ENCODE results near the gene KRTAP4-3. TPM values are rescaled to one million over a fixed set of nuclear protein-coding genes. Genes with fewer than 3 reads are reported as not detected.

The KRTAP4-3 gene
- total RNA-seq, 1 experiment from 2014 or later: not detected

DNA sequence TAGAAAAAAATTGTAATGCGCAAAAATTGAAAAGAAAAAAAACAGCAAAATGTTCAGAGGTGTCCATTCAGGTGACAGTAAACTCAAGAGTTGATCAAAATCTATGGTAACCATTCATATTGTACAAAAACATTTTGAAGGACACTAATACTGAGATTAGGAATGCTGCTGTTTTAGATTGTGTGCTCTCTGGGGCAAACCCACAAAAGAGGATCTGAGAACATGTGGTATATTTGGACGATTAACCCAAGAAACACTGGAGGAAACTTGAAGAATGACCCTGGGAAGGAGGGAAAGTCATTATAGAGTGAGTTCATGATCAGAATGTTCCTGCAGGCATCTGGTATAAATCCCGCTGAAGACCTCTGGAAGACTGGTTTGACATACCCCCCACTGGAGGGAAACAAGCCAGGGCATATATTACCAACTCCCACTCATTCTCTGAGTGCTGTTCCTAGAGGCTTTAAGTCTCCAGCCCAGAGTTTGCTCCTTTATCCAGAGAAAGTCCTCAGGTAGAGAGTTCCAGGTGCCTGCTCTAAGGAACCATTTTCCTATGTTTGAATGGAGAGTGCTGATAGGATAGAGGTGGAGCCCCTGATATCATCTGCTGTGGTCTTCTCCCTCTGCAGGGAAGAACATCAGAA, 8.8 kb upstream of the KRTAP4-3 start:
- in situ Hi-C loops (cut with HindIII; ENCODE audit: low pct_unique_long_range_greater_than_20kb, low sequenced_read_pairs): no loop called here
- BruUV-seq (replicated peaks): no TSS peak
- DNase-seq (ENCODE audit: low read depth, low spot score): no peak
- H3K27me3 ChIP-seq (ENCODE audit: control insufficient read depth, insufficient read depth, low read length): peaks cover 15% of the 10 kb centered on the region
- H3K36me3 ChIP-seq (ENCODE audit: control insufficient read depth, insufficient read depth, low read length): no peaks in the 10 kb centered on the region
- H3K4me1 ChIP-seq (ENCODE audit: control insufficient read depth, insufficient read depth, low read length): no peaks in the 10 kb centered on the region
- H3K9me3 ChIP-seq (ENCODE audit: control insufficient read depth, insufficient read depth, low read depth, low read length): no peaks in the 10 kb centered on the region
- H3K4me3 ChIP-seq (ENCODE audit: low read depth in 2 of 2, low read length in 2 of 2): no peak overlapping the region
- TF ChIP-seq, protein P1, sequence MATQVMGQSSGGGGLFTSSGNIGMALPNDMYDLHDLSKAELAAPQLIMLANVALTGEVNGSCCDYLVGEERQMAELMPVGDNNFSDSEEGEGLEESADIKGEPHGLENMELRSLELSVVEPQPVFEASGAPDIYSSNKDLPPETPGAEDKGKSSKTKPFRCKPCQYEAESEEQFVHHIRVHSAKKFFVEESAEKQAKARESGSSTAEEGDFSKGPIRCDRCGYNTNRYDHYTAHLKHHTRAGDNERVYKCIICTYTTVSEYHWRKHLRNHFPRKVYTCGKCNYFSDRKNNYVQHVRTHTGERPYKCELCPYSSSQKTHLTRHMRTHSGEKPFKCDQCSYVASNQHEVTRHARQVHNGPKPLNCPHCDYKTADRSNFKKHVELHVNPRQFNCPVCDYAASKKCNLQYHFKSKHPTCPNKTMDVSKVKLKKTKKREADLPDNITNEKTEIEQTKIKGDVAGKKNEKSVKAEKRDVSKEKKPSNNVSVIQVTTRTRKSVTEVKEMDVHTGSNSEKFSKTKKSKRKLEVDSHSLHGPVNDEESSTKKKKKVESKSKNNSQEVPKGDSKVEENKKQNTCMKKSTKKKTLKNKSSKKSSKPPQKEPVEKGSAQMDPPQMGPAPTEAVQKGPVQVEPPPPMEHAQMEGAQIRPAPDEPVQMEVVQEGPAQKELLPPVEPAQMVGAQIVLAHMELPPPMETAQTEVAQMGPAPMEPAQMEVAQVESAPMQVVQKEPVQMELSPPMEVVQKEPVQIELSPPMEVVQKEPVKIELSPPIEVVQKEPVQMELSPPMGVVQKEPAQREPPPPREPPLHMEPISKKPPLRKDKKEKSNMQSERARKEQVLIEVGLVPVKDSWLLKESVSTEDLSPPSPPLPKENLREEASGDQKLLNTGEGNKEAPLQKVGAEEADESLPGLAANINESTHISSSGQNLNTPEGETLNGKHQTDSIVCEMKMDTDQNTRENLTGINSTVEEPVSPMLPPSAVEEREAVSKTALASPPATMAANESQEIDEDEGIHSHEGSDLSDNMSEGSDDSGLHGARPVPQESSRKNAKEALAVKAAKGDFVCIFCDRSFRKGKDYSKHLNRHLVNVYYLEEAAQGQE (IDR thresholded peaks at IDR 0.05; ENCODE audit: insufficient read depth in 1 of 2, low read depth in 2 of 2, low read length in 1 of 2): no peak
- TF ChIP-seq POLR2AphosphoS5 (IDR thresholded peaks at IDR 0.05; ENCODE audit: low read depth, low read length): no peak
- TF ChIP-seq, protein P2, sequence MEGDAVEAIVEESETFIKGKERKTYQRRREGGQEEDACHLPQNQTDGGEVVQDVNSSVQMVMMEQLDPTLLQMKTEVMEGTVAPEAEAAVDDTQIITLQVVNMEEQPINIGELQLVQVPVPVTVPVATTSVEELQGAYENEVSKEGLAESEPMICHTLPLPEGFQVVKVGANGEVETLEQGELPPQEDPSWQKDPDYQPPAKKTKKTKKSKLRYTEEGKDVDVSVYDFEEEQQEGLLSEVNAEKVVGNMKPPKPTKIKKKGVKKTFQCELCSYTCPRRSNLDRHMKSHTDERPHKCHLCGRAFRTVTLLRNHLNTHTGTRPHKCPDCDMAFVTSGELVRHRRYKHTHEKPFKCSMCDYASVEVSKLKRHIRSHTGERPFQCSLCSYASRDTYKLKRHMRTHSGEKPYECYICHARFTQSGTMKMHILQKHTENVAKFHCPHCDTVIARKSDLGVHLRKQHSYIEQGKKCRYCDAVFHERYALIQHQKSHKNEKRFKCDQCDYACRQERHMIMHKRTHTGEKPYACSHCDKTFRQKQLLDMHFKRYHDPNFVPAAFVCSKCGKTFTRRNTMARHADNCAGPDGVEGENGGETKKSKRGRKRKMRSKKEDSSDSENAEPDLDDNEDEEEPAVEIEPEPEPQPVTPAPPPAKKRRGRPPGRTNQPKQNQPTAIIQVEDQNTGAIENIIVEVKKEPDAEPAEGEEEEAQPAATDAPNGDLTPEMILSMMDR (IDR thresholded peaks at IDR 0.05): no peak
- TF ChIP-seq TCF7L2 (IDR thresholded peaks at IDR 0.05; ENCODE audit: low read depth, low read length): no peak
- no peak for TF ChIP-seq SIN3A (IDR thresholded peaks at IDR 0.05; ENCODE audit: borderline replicate concordance, insufficient read depth, low read depth, low read length)
- ATAC-seq: no peak
- no peak overlapping the region for H3K27ac ChIP-seq (ENCODE audit: low read length)
- intact Hi-C loops (cut with micrococcal nuclease; ENCODE audit: unreplicated experiment): no loop called here
- POLR2A ChIA-PET: no interaction called here
- CTCF ChIA-PET: no interaction called here

DNA sequence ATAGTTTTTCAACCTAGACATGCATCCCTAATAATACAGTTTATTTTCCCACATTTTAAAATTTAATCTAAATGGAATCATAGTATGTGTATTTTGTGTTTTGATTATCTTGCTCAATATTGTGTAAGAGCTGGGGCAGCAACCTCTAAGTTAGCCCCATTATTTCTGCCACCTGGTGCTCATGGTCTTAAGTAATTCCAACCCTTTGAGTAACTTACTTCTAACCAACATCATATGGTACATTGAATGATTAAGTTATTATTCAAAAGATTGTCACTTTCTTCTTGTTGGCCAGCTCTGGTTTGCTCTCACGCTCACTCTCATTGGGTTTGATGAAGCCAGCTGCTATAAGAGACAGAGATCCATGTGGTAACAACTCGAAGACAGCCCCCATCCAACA, 3.9 kb upstream of the KRTAP4-3 start:
- POLR2A ChIA-PET: no interaction called here
- CTCF ChIA-PET: no interaction called here

More for the DNA sequence above, 3.9 kb upstream of the KRTAP4-3 start:
- intact Hi-C loops (cut with micrococcal nuclease; ENCODE audit: unreplicated experiment): no loop called here
- no peak overlapping the region for H3K27ac ChIP-seq (ENCODE audit: low read length)
- peaks cover 18% of the 10 kb centered on the region for H3K27me3 ChIP-seq (ENCODE audit: control insufficient read depth, insufficient read depth, low read length)
- TF ChIP-seq POLR2AphosphoS5 (IDR thresholded peaks at IDR 0.05; ENCODE audit: low read depth, low read length): no peak
- TF ChIP-seq, protein P2 (IDR thresholded peaks at IDR 0.05): no peak
- TF ChIP-seq, protein P1 (IDR thresholded peaks at IDR 0.05; ENCODE audit: insufficient read depth in 1 of 2, low read depth in 2 of 2, low read length in 1 of 2): no peak
- no peak for TF ChIP-seq SIN3A (IDR thresholded peaks at IDR 0.05; ENCODE audit: borderline replicate concordance, insufficient read depth, low read depth, low read length)
- TF ChIP-seq TCF7L2 (IDR thresholded peaks at IDR 0.05; ENCODE audit: low read depth, low read length): no peak
- no peak overlapping the region for H3K4me3 ChIP-seq (ENCODE audit: low read depth in 2 of 2, low read length in 2 of 2)
- no peaks in the 10 kb centered on the region for H3K36me3 ChIP-seq (ENCODE audit: control insufficient read depth, insufficient read depth, low read length)
- H3K4me1 ChIP-seq (ENCODE audit: control insufficient read depth, insufficient read depth, low read length): no peaks in the 10 kb centered on the region
- ATAC-seq (no peak), DNase-seq (ENCODE audit: low read depth, low spot score) (no peak)
- no TSS peak for BruUV-seq (replicated peaks)
- no peaks in the 10 kb centered on the region for H3K9me3 ChIP-seq (ENCODE audit: control insufficient read depth, insufficient read depth, low read depth, low read length)
- in situ Hi-C loops (cut with HindIII; ENCODE audit: low pct_unique_long_range_greater_than_20kb, low sequenced_read_pairs): no loop called here
